ENCODE measurements around the gene RYR1.

- TF ChIP-seq, protein P1, sequence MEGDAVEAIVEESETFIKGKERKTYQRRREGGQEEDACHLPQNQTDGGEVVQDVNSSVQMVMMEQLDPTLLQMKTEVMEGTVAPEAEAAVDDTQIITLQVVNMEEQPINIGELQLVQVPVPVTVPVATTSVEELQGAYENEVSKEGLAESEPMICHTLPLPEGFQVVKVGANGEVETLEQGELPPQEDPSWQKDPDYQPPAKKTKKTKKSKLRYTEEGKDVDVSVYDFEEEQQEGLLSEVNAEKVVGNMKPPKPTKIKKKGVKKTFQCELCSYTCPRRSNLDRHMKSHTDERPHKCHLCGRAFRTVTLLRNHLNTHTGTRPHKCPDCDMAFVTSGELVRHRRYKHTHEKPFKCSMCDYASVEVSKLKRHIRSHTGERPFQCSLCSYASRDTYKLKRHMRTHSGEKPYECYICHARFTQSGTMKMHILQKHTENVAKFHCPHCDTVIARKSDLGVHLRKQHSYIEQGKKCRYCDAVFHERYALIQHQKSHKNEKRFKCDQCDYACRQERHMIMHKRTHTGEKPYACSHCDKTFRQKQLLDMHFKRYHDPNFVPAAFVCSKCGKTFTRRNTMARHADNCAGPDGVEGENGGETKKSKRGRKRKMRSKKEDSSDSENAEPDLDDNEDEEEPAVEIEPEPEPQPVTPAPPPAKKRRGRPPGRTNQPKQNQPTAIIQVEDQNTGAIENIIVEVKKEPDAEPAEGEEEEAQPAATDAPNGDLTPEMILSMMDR (IDR thresholded peaks at IDR 0.05; ENCODE audit: low read depth, low read length): no peak
- no peak for TF ChIP-seq EZH2phosphoT487 (IDR thresholded peaks at IDR 0.05; ENCODE audit: low read depth)
These were observed 45.0 kb upstream of the RYR1 start, which contains the start of gene SPRED3 for GRCh38 chr19:38388349-38389100.

Data from OCI-LY3 (cell line).